Cardiac fibroblast (primary cell): Measurements from ENCODE around the gene INPP5B.
"Not testable (repeated sequence)": the region's sequence is repeated elsewhere in the genome, so short reads cannot be mapped to it uniquely, and the experiment has no call there.

Source experiments
- DNase-seq, 2 donors: peaks; one replicate each; pipeline versions ENCODE4 v3.0.0 to v3.0.0-alpha.2; 2010; ENCODE audit warnings: low read depth in 2 of 2
- H3K4me3 ChIP-seq, 2 donors: replicated peaks in 1 of 2; 1 replicate in 1 of 2; 2 replicates in 1 of 2; pipeline ENCODE4 v1.5.1; 2011; ENCODE audit warnings: low read depth in 2 of 2, low read length in 2 of 2, mild to moderate bottlenecking in 2 of 2, moderate library complexity in 1 of 2
- TF ChIP-seq, protein P1 (sequence below): IDR thresholded peaks from one replicate; pipeline ENCODE4 v1.5.1; 2011; ENCODE audit warnings: low read depth, mild to moderate bottlenecking, low read length, inconsistent platforms

The INPP5B gene

DNA sequence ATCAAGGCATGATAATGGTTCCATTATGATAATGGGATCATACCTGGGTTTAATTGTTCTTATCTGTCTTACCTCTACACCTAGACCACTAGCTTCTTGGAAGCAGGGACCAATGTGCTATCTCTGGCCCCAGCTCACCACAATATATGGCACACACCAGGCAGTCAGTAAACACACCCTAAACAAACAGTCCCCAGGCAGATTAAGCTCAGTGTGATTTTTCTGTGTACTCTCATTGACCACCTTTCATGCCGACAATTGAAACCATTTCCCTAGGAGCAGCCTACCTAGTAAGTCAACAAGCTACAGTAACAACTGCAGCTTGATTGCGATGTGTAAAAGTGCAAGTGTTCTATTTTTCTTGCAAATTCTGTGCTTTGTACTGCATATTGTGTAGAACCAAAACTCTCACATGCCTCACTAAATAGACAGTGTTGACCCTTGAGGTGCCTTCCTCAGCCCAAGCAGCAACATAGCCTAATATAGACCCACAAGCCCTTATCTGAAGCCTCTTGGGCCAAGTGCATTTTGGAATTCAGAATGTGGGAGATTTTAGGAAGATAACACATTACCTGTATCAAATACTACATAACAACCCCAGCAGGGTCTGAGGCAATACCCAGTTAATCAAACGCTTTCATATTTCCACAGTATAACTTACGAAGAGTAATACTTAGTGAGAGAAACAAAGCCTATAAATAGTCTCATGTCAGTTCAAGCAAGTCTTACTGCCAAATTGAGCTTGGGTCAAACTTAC is 32.0 kb downstream of the INPP5B start:
- no peak overlapping the region for H3K4me3 ChIP-seq
- no peak for DNase-seq
- TF ChIP-seq, protein P1, sequence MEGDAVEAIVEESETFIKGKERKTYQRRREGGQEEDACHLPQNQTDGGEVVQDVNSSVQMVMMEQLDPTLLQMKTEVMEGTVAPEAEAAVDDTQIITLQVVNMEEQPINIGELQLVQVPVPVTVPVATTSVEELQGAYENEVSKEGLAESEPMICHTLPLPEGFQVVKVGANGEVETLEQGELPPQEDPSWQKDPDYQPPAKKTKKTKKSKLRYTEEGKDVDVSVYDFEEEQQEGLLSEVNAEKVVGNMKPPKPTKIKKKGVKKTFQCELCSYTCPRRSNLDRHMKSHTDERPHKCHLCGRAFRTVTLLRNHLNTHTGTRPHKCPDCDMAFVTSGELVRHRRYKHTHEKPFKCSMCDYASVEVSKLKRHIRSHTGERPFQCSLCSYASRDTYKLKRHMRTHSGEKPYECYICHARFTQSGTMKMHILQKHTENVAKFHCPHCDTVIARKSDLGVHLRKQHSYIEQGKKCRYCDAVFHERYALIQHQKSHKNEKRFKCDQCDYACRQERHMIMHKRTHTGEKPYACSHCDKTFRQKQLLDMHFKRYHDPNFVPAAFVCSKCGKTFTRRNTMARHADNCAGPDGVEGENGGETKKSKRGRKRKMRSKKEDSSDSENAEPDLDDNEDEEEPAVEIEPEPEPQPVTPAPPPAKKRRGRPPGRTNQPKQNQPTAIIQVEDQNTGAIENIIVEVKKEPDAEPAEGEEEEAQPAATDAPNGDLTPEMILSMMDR = no peak

DNA sequence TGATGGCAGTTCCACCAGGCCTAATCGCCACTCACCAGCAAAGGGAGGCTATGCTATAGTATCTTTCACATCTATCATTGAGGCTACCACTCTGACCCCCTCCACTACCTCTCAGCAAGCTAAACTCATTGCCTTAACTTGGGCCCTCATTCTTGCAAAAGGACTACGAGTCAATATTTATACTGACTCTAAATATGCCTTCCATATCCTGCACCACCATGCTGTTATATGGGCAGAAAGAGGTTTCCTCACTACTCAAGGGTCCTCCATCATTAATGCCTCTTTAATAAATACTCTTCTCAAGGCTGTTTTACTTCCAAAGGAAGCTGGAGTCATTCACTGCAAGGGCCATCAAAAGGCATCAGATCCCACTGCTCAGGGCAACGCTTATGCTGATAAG is 35.4 kb downstream of the INPP5B start:
- DNase-seq, H3K4me3 ChIP-seq: not testable (repeated sequence)

DNA sequence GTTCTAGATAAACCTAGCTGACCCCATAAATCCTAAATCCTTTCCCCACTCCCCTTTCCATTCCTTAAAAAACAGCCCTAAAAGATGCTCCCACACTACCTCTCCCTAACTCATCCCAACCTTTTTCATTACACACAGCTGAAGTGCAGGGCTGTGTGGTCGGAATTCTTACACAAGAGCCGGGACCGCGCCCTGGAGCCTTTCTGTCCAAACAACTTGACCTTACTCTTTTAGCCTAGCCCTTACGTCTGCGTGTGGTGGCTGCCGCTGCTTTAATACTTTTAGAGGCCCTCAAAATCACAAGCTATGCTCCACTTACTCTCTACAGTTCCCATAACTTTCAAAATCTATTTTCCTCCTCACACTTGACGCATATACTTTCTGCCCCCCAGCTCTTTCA is 36.0 kb downstream of the INPP5B start:
- DNase-seq, H3K4me3 ChIP-seq: not testable (repeated sequence)

DNA sequence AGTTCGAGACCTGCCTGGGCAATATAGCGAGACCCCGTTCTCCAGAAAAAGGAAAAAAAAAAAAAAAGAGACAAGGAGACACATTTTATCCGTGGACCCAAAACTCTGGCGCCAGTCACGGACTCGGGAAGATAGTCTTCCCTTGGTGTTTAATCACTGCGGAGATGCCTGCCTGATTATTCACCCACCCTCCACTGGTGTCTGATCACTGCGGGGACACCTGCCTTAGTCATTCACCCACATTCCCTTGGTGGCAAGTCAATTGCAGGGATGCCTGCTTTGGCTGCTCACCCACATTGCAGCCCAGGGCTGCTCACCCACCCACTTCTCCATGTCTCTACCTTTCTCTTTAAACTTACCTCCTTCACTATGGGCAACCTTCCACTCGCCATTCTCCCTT is 38.3 kb downstream of the INPP5B start:
- DNase-seq, H3K4me3 ChIP-seq: not testable (repeated sequence)

DNA sequence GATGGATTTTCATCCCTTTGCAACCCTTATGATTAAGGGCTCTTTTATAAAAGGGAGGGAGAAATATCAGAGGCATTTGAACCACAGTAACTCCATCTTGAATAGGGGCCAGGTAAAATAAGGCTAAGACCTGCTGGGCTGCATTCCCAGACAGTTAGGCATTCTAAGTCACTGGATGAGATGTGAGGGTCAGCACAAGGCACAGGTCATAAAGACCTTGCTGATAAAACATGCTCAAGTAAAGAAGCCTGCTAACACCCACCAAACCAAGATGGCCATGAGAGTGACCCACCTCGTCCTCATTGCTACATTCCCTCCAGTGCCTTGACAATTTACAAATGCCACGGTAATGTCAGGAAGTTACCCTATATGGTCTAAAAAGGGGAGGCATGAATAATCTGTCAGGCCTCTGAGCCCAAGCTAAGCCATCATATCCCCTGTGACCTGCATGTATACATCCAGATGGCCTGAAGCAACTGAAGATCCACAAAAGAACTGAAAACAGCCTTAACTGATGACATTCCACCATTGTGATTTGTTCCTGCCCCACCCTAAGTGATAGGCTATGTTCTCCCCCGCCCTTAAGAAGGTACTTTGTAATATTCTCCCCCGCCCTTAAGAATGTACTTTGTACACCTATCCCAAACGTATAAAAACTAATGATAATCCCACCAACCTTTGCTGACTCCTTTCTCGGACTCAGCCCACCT is 39.3 kb downstream of the INPP5B start:
- DNase-seq, H3K4me3 ChIP-seq: not testable (repeated sequence)

DNA sequence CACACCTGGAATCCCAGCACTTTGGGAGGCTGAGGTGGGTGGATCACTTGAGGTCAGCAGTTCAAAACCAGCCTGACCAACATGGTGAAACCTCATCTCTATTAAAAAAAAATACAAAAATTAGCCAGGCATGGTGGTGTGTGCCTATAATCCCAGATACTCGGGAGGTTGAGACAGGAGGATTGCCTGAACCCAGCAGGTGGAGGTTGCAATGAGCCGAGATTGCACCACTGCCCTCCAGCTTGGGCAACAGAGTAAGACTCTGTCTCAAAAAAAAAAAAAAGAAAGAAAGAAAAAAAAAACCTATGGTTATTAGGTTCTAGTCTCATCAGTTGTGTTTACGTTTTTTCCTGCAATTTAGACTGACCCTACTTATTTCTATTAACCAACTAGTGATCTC is 40.3 kb downstream of the INPP5B start:
- not testable (repeated sequence) for H3K4me3 ChIP-seq, DNase-seq

DNA sequence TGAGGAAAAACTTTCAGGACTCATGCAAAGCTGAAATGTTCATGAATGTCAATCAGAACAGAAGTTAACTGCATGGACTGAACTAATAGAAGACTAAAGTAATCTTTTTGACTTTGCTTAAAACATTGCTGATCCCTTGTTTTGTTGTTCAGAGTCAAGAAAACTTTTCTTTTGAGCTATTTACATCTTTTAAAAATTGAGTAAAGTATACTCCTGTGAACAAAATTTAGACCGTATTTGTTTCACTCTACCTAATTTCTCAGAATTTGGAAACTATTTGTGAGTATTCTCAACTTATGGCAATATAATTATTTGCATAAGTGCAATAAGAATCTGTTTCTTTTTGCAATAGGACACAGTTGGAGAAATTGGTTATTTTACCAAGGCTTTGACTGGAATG is 41.1 kb downstream of the INPP5B start:
- H3K4me3 ChIP-seq = no peak overlapping the region
- TF ChIP-seq, protein P1 = no peak
- DNase-seq = no peak

DNA sequence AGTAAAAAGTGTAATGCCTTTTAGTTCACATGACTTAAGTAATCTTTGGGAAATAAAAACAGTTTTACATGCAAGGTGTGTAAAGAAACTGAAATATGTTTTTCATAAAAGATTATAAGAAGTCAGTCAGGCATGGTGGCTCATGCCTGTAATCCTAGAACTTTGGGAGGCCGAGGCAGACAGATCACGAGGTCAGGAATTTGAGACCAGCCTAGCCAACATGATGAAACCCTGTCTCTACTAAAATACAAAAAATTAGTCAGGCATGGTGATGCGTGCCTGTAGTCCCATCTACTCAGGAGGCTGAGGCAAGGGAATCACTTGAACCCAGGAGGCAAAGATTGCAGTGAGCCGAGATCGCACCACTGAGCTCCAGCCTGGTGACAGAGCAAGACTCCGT is 42.9 kb downstream of the INPP5B start:
- DNase-seq = peak in 1 of 2 donors; percentile 44
- not testable (repeated sequence) for H3K4me3 ChIP-seq

DNA sequence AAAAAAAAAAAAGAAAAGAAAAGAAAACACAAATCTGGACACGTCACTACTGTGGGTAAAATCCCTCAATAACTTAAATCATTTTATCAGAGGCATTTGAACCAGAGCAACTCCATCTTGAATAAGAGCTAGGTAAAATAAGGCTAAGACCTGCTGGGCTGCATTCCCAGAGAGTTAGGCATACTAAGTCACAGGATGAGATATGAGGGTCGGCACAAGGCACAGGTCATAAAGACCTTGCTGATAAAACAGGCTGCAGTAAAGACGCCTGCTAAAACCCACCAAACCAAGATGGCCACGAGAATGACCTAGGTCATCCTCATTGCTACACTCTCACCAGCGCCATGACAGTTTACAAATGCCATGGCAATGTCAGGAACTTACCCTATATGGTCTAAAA is 43.9 kb downstream of the INPP5B start:
- DNase-seq = no peak
- TF ChIP-seq, protein P1 = no peak
- no peak overlapping the region for H3K4me3 ChIP-seq

DNA sequence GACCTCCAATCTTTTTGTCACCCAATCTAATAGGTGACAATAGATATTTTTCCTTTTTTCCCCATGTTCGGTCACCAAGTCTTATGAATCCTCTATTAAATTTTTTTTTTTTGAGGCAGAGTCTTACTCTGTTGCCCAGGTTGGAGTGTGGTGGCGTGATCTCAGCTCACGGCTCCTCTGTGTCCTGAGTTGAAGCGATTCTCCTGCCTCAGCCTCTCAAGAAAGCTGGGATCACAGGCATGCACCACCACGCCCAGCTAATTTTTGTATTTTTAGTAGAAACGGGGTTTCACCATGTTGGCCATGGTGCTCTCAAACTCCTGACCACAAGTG is 45.0 kb downstream of the INPP5B start:
- TF ChIP-seq, protein P1 = no peak
- no peak overlapping the region for H3K4me3 ChIP-seq
- no peak for DNase-seq
